Measurements from ENCODE around the gene MAPKBP1. TPM values are rescaled to one million over a fixed set of nuclear protein-coding genes. Genes with fewer than 3 reads are reported as not detected.

Gene MAPKBP1
- total and polyA plus RNA-seq, 2 of the 4 experiments (the other 2 are of a cell fraction), result 12.5 to 15.3 TPM

GRCh38 chr15:41851755-41852370 lies 77.6 kb downstream of the MAPKBP1 start:
- H3K9me1 ChIP-seq (ENCODE audit: insufficient read depth, low read length), result no peaks in the 10 kb centered on the region
- dilution Hi-C loops (cut with HindIII; ENCODE audit: low sequenced_read_pairs, unreplicated experiment), result no loop called here
- intact Hi-C loops (cut with micrococcal nuclease), result no loop called here
- no peaks in the 10 kb centered on the region for H3K79me1 ChIP-seq (ENCODE audit: low read depth in 1 of 2, low read length in 2 of 2)
- ChIA-PET CTCF (no interaction called here), POLR2A (ENCODE audit: unreplicated experiment) (no interaction called here)
- H2BK120ac ChIP-seq (ENCODE audit: low read depth, low read length), result no peak overlapping the region
- no peak overlapping the region for H3K27ac ChIP-seq (ENCODE audit: insufficient read depth, low read length)
- H3K4me3 ChIP-seq (ENCODE audit: insufficient read depth, low read depth, low read length), result no peak overlapping the region
- no peak overlapping the region for H4K8ac ChIP-seq (ENCODE audit: low read depth in 2 of 2, low read length in 2 of 2)
- no peaks in the 10 kb centered on the region; the same call in 1 of the 2 replicates for H3K4me1 ChIP-seq (ENCODE audit: control insufficient read depth, insufficient read depth, low read length)
- no peak overlapping the region for H2AK5ac ChIP-seq (ENCODE audit: low read depth, low read length)
- no peak overlapping the region for H2BK20ac ChIP-seq (ENCODE audit: low read depth, low read length)
- H4K20me1 ChIP-seq (ENCODE audit: insufficient read depth, low read length), result no peaks in the 10 kb centered on the region
- peaks cover 22% of the 10 kb centered on the region; the same call in 1 of the 2 replicates for H3K27me3 ChIP-seq (ENCODE audit: control insufficient read depth, insufficient read depth, low read length)
- no peak overlapping the region for H3K23ac ChIP-seq (ENCODE audit: low read depth, low read length)
- H2AFZ ChIP-seq (replicated peaks; ENCODE audit: low read length, poor library complexity), result no peak overlapping the region
- no peak overlapping the region for H3K4me2 ChIP-seq (ENCODE audit: low read depth, low read length)
- no peak overlapping the region for H2BK15ac ChIP-seq (ENCODE audit: low read depth, low read length)
- no peak overlapping the region for H4K5ac ChIP-seq (ENCODE audit: low read depth, low read length)
- H3K9me3 ChIP-seq (ENCODE audit: control insufficient read depth, insufficient read depth, low read length), result no peaks in the 10 kb centered on the region
- DNase-seq (no peak), ATAC-seq (ENCODE audit: low read depth) (no peak)
- no peak overlapping the region for H3K14ac ChIP-seq (replicated peaks; ENCODE audit: low read depth, low read length)
- no peak overlapping the region for H3K4ac ChIP-seq (ENCODE audit: low read depth, low read length)
- no peak overlapping the region for H2BK5ac ChIP-seq (ENCODE audit: low read depth, low read length, poor library complexity, severe bottlenecking)
- H3K36me3 ChIP-seq (ENCODE audit: control insufficient read depth, insufficient read depth, low read length), result peaks cover 9% of the 10 kb centered on the region
- H2AK9ac ChIP-seq (replicated peaks; ENCODE audit: low read depth, low read length, poor library complexity), result no peak overlapping the region
- no peak overlapping the region for H4K91ac ChIP-seq (ENCODE audit: insufficient read depth, low read depth, low read length)
- H3K56ac ChIP-seq (ENCODE audit: extremely low read depth, insufficient read depth, low read length), result no peak overlapping the region
- in situ Hi-C loops (cut with MboI; ENCODE audit: low sequenced_read_pairs), result no loop called here
- no TSS peak for BruUV-seq (replicated peaks)
- no CpG with 5 or more reads among the region's 8 CpGs for WGBS, 2 experiments (ENCODE audit: extremely low coverage in 2 of 2, insufficient read length in 1 of 2)
- H3K18ac ChIP-seq (ENCODE audit: low read depth, low read length), result no peak overlapping the region
- TF ChIP-seq FOS (IDR thresholded peaks at IDR 0.05; ENCODE audit: low read depth, low read length) (no peak), SMC3 (IDR thresholded peaks at IDR 0.05; ENCODE audit: low read depth, low read length) (no peak), ELK1 (IDR thresholded peaks at IDR 0.05; ENCODE audit: borderline replicate concordance, low read depth, low read length) (no peak), CEBPB (IDR thresholded peaks at IDR 0.05; ENCODE audit: low read depth, low read length) (no peak), USF2 (IDR thresholded peaks at IDR 0.05; ENCODE audit: low read depth, low read length) (no peak), CHD1 (IDR thresholded peaks at IDR 0.05; ENCODE audit: low read depth, low read length) (no peak), RFX5 (IDR thresholded peaks at IDR 0.05; ENCODE audit: low read depth, low read length) (no peak), MAZ (IDR thresholded peaks at IDR 0.05; ENCODE audit: borderline replicate concordance, low read depth, low read length) (no peak), RAD21 (IDR thresholded peaks at IDR 0.05; ENCODE audit: low read length) (no peak), MAFK (IDR thresholded peaks at IDR 0.05; ENCODE audit: low read depth, low read length) (no peak), NFE2L2 (IDR thresholded peaks at IDR 0.05; ENCODE audit: low read depth, low read length) (no peak), MXI1 (IDR thresholded peaks at IDR 0.05; ENCODE audit: borderline replicate concordance, low read depth, low read length) (no peak), BHLHE40 (IDR thresholded peaks at IDR 0.05; ENCODE audit: low read depth, low read length) (no peak), POLR2A (IDR thresholded peaks at IDR 0.05; ENCODE audit: low read depth, low read length) (no peak), CTCF (conservative IDR thresholded peaks at IDR 0.05; ENCODE audit: low read depth, low read length) (no peak), RCOR1 (IDR thresholded peaks at IDR 0.05; ENCODE audit: insufficient replicate concordance, low read length) (no peak)
- H3K9ac ChIP-seq (ENCODE audit: low read depth, low read length), result no peak overlapping the region
